ENCODE measurements around the gene RRAGD. TPM values are rescaled to one million over a fixed set of nuclear protein-coding genes. Genes with fewer than 3 reads are reported as not detected.
"Not testable (repeated sequence)": the region's sequence is repeated elsewhere in the genome, so short reads cannot be mapped to it uniquely, and the experiment has no call there.

Gene RRAGD
- total and polyA plus RNA-seq, 7 donors = 2.8 to 19.8 (median 12.0) TPM

GRCh38 chr6:89402776-89403175 is 9.3 kb downstream of the RRAGD start:
- intact Hi-C loops (cut with DNase I) = no loop called here
- peaks cover 0 to 3% (median 0%) of the 10 kb centered on the region in 4 donors for H3K4me1 ChIP-seq

DNA sequence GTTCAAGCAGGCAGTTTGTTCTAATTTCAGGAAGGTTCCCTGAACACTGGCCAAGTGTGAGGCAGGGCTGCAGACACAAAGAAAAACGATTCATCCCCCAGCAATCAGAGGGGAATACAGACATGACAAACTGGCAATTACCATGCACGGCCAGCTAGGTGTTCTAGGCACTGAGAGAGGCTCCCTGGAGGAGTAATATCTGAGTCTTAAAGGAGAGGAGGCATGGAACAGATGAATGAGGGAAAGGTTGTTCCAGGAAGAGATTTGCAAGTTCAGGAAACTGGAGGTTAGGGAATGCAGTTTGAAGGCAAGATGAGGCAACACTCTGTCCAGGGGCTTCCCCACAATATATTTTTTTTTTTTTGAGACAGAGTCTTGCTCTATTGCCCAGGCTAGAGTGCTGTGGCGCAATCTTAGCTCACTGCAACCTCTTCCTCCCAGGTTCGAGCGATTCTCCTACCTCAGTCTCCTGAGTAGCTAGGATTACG is 11.1 kb downstream of the RRAGD start:
- no peak overlapping the region for H3K4me3 ChIP-seq
- H3K36me3 ChIP-seq = no peaks in the 10 kb centered on the region
- TF ChIP-seq EP300 (IDR thresholded peaks at IDR 0.05) (no peak), POLR2A (IDR thresholded peaks at IDR 0.05) (no peak), POLR2AphosphoS5 (IDR thresholded peaks at IDR 0.05) (no peak)
- TF ChIP-seq, protein P1, sequence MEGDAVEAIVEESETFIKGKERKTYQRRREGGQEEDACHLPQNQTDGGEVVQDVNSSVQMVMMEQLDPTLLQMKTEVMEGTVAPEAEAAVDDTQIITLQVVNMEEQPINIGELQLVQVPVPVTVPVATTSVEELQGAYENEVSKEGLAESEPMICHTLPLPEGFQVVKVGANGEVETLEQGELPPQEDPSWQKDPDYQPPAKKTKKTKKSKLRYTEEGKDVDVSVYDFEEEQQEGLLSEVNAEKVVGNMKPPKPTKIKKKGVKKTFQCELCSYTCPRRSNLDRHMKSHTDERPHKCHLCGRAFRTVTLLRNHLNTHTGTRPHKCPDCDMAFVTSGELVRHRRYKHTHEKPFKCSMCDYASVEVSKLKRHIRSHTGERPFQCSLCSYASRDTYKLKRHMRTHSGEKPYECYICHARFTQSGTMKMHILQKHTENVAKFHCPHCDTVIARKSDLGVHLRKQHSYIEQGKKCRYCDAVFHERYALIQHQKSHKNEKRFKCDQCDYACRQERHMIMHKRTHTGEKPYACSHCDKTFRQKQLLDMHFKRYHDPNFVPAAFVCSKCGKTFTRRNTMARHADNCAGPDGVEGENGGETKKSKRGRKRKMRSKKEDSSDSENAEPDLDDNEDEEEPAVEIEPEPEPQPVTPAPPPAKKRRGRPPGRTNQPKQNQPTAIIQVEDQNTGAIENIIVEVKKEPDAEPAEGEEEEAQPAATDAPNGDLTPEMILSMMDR (IDR thresholded peaks at IDR 0.05) = no peak
- peaks cover 0 to 3% (median 0%) of the 10 kb centered on the region in 4 donors for H3K4me1 ChIP-seq
- no peaks in the 10 kb centered on the region for H3K9me3 ChIP-seq
- no peaks in the 10 kb centered on the region for H3K27me3 ChIP-seq
- intact Hi-C loops (cut with DNase I) = no loop called here
- DNase-seq = no peak
- 71 to 75% methylated on average over 6 of the region's 6 CpGs for WGBS, 2 donors
- no peak overlapping the region for H3K27ac ChIP-seq

More at GRCh38 chr6:89402776-89403175, 9.3 kb downstream of the RRAGD start:
- TF ChIP-seq, protein P1 (IDR thresholded peaks at IDR 0.05) = no peak
- TF ChIP-seq EP300 (IDR thresholded peaks at IDR 0.05) = no peak
- no peak for TF ChIP-seq POLR2A (IDR thresholded peaks at IDR 0.05)
- TF ChIP-seq POLR2AphosphoS5 (IDR thresholded peaks at IDR 0.05) = no peak
- no peaks in the 10 kb centered on the region for H3K9me3 ChIP-seq
- H3K27ac ChIP-seq = no peak overlapping the region
- no peak for DNase-seq
- H3K36me3 ChIP-seq = no peaks in the 10 kb centered on the region
- no peak overlapping the region for H3K4me3 ChIP-seq
- H3K27me3 ChIP-seq = no peaks in the 10 kb centered on the region
- 88 to 93% methylated on average over 6 of the region's 6 CpGs for WGBS, 2 donors

- Histone ChIP-seq H3K27ac (no peak overlapping the region), H3K4me3 (no peak overlapping the region), H3K4me1 (peaks cover 0 to 3% (median 0%) of the 10 kb centered on the region in 4 donors), H3K9me3 (no peaks in the 10 kb centered on the region), H3K36me3 (no peaks in the 10 kb centered on the region), H3K27me3 (no peaks in the 10 kb centered on the region)
- TF ChIP-seq POLR2AphosphoS5 (IDR thresholded peaks at IDR 0.05) (no peak), EP300 (IDR thresholded peaks at IDR 0.05) (no peak), POLR2A (IDR thresholded peaks at IDR 0.05) (no peak)
- TF ChIP-seq, protein P1 (IDR thresholded peaks at IDR 0.05) = no peak
- WGBS, 2 donors = 97 to 98% methylated on average over 3 of the region's 3 CpGs
- intact Hi-C loops (cut with DNase I) = no loop called here
- DNase-seq = no peak
Measured at GRCh38 chr6:89400050-89400449, 12.0 kb downstream of the RRAGD start.

DNA sequence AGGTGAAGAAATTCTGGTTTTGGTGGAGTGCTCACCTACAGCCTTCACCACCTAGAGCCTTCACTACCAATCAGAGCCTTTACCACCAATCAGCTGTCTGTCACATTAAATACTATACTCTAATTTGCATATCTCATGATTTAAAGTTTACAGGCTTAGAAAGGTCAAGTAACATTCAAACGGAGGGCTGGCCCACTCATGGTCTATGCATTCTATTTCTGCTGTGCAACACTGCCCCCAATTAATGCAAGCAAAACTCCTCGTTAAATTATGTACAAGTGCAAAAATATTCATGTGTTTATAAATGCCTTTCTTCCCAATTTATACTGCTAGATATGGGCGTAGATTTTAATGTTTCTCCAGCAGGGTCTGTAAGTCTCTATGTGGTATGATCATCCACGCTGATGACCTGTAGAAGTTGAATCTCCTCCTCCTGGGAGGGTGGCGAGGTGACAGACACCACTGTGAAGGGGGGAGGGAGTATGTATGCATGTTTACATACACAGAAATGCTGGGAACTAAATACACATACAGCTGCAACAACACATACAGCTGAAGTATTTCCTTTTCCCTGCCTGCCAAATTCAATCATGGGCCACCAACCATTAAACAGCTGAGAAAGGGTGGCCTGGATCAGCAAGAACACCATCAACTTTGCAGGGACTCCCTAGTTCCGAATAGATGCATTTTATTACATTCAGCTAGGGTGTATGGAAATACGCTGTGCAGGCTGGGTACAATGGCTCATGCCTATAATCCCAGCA is 13.1 kb downstream of the RRAGD start:
- H3K27ac ChIP-seq = no peak overlapping the region
- H3K27me3 ChIP-seq = no peaks in the 10 kb centered on the region
- TF ChIP-seq POLR2AphosphoS5 (IDR thresholded peaks at IDR 0.05) = no peak
- TF ChIP-seq POLR2A (IDR thresholded peaks at IDR 0.05) = no peak
- no peak for TF ChIP-seq EP300 (IDR thresholded peaks at IDR 0.05)
- TF ChIP-seq, protein P1 (IDR thresholded peaks at IDR 0.05) = no peak
- H3K4me1 ChIP-seq = peaks cover 0 to 3% (median 0%) of the 10 kb centered on the region in 4 donors
- no peaks in the 10 kb centered on the region for H3K9me3 ChIP-seq
- no peak for DNase-seq
- intact Hi-C loops (cut with DNase I) = no loop called here
- no peak overlapping the region for H3K4me3 ChIP-seq
- no peaks in the 10 kb centered on the region for H3K36me3 ChIP-seq
- WGBS, 2 donors = 76 to 83% methylated on average over 7 of the region's 7 CpGs

GRCh38 chr6:89397884-89398283 is 14.2 kb downstream of the RRAGD start:
- intact Hi-C loops (cut with DNase I); H3K27me3 ChIP-seq; H3K9me3 ChIP-seq; DNase-seq; H3K27ac ChIP-seq; H3K36me3 ChIP-seq; H3K4me1 ChIP-seq; H3K4me3 ChIP-seq: not testable (repeated sequence)
- WGBS, 2 donors = 76 to 81% methylated on average over 4 of the region's 4 CpGs

Data from sigmoid colon (tissue), 7 donors.